Keratinocyte (primary cell): ENCODE measurements around the gene RFX3. TPM values are rescaled to one million over a fixed set of nuclear protein-coding genes. Genes with fewer than 3 reads are reported as not detected.

Source experiments
- DNase-seq: peaks from one replicate; pipeline ENCODE4 v3.0.0-alpha.2; 2011; ENCODE audit warnings: low read depth, missing footprints, low spot score
- FAIRE-seq: peaks from 2 replicates; lab custom pipeline; 2011; peaks lifted over from hg19 to GRCh38; lab: Jason Lieb, UNC
- H2AFZ ChIP-seq: 2 replicates; pipeline ENCODE4 v1.6.0; 2012; ENCODE audit warnings: low read length, control low read depth, inconsistent platforms; ENCODE audit not compliant: control insufficient read depth
- H3K27ac ChIP-seq: 2 replicates; pipeline ENCODE4 v1.5.1; 2011; ENCODE audit warnings: low read length; ENCODE audit not compliant: control insufficient read depth, insufficient read depth
- H3K27me3 ChIP-seq: 3 replicates; pipeline ENCODE4 v1.6.0; 2011; ENCODE audit warnings: low read length; ENCODE audit not compliant: control insufficient read depth, insufficient read depth; ENCODE audit errors: extremely low read depth
- H3K36me3 ChIP-seq, 2 experiments: 2 replicates in 1 of 2; 3 replicates in 1 of 2; pipeline ENCODE4 v1.5.1; 2011; ENCODE audit warnings: low read length in 2 of 2, mild to moderate bottlenecking in 1 of 2; ENCODE audit not compliant: control insufficient read depth in 2 of 2, insufficient read depth in 2 of 2; ENCODE audit errors: extremely low read depth in 1 of 2
- H3K4me1 ChIP-seq: 3 replicates; pipeline ENCODE4 v1.5.1; 2011; ENCODE audit warnings: low read length; ENCODE audit not compliant: control insufficient read depth, insufficient read depth; ENCODE audit errors: extremely low read depth
- H3K4me2 ChIP-seq: 3 replicates; pipeline ENCODE4 v1.6.0; 2011; ENCODE audit warnings: low read depth, low read length; ENCODE audit not compliant: control insufficient read depth, insufficient read depth; ENCODE audit errors: extremely low read depth
- H3K4me3 ChIP-seq, 3 experiments: fragments of 200-600 bp in 1 of 3; sonication (generic) in 1 of 3; 2 replicates in 2 of 3; 3 replicates in 1 of 3; pipeline ENCODE4 v1.5.1; 2011 to 2016; ENCODE audit warnings: low read length in 3 of 3, mild to moderate bottlenecking in 3 of 3, control low read depth in 2 of 3, inconsistent platforms in 1 of 3, low read depth in 1 of 3, mixed read lengths in 1 of 3, mixed run types in 1 of 3, moderate library complexity in 1 of 3; ENCODE audit not compliant: control insufficient read depth in 2 of 3, insufficient read depth in 2 of 3; ENCODE audit errors: extremely low read depth in 1 of 3
- H3K79me2 ChIP-seq: 2 replicates; pipeline ENCODE4 v1.6.0; 2012; ENCODE audit warnings: low read length; ENCODE audit not compliant: control insufficient read depth, insufficient read depth
- H3K9ac ChIP-seq: 3 replicates; pipeline ENCODE4 v1.6.0; 2011; ENCODE audit warnings: low read length; ENCODE audit not compliant: control insufficient read depth, insufficient read depth; ENCODE audit errors: extremely low read depth
- H3K9me1 ChIP-seq: 3 replicates; pipeline ENCODE4 v1.6.0; 2011; ENCODE audit warnings: low read length; ENCODE audit not compliant: control insufficient read depth, insufficient read depth; ENCODE audit errors: extremely low read depth
- H3K9me3 ChIP-seq: 2 replicates; pipeline ENCODE4 v1.5.1; 2012; ENCODE audit warnings: low read depth, low read length; ENCODE audit not compliant: control insufficient read depth
- H4K20me1 ChIP-seq: 3 replicates; pipeline ENCODE4 v1.6.0; 2011; ENCODE audit warnings: low read length; ENCODE audit not compliant: control insufficient read depth, insufficient read depth; ENCODE audit errors: extremely low read depth
- CTCF ChIP-seq, 3 experiments: IDR thresholded peaks in 1 of 3; conservative IDR thresholded peaks in 1 of 3; optimal IDR thresholded peaks in 1 of 3; 2 replicates in 2 of 3; 3 replicates in 1 of 3; pipeline versions ENCODE3 to v1.5.1; 2011; ENCODE audit warnings: low read length in 3 of 3, mild to moderate bottlenecking in 3 of 3, moderate library complexity in 2 of 3, control low read depth in 1 of 3, inconsistent platforms in 1 of 3; ENCODE audit not compliant: insufficient read depth in 2 of 3; ENCODE audit errors: extremely low read depth in 1 of 3
- EZH2 ChIP-seq: IDR thresholded peaks from one replicate; pipeline ENCODE4 v1.6.1; 2012; ENCODE audit warnings: inconsistent platforms, mild to moderate bottlenecking, low read length, moderate library complexity
- dilution Hi-C: fragments of 300-500 bp; cut with MboI; formaldehyde crosslinking; loops from one replicate; pipeline ENCODE4 v1.7.0; 2020; ENCODE audit warnings: low sequenced_read_pairs; ENCODE audit not compliant: extremely low pct_ligation_motif_present
- polyA plus RNA-seq, 5 experiments: library from polyadenylated mRNA; depleted of rRNA in 3 of 5; stranded (reverse) in 3 of 5; stranded (forward) in 1 of 5; unstranded in 1 of 5; fragments of >200 nt; gene quantifications; 1 replicate in 1 of 5; 2 replicates in 3 of 5; 3 replicates in 1 of 5; pipeline versions ENCODE4 v1.2.1 to v1.2.3, GENCODE V29; 2011 to 2012; ENCODE audit warnings: missing spikeins in 2 of 5, low read depth in 1 of 5, low replicate concordance in 1 of 5

The RFX3 gene
- polyA plus RNA-seq, 1 donor (not counting 4 experiments of a cell fraction or from before 2014, with no cell fraction given): 1.8 TPM

- no peaks in the 10 kb centered on the region for H3K36me3 ChIP-seq
- no peaks in the 10 kb centered on the region for H4K20me1 ChIP-seq
- no peaks in the 10 kb centered on the region for H3K9me1 ChIP-seq
- DNase-seq (no peak), FAIRE-seq (no peak)
- H3K9ac ChIP-seq: no peak overlapping the region
- no peak overlapping the region for H3K4me3 ChIP-seq
- no peaks in the 10 kb centered on the region for H3K27me3 ChIP-seq
- no peak overlapping the region for H3K4me2 ChIP-seq
- dilution Hi-C loops: no loop called here
- H2AFZ ChIP-seq: no peak overlapping the region
- no peak overlapping the region for H3K27ac ChIP-seq
- H3K4me1 ChIP-seq: no peaks in the 10 kb centered on the region
- H3K79me2 ChIP-seq: no peaks in the 10 kb centered on the region
- H3K9me3 ChIP-seq: no peaks in the 10 kb centered on the region
- TF ChIP-seq EZH2 (no peak), CTCF (optimal IDR thresholded peaks at IDR 0.05 in 1 of 3, IDR thresholded peaks at IDR 0.05 in 1 of 3, conservative IDR thresholded peaks at IDR 0.05 in 1 of 3; ENCODE audit: extremely low read depth in 1 of 3, insufficient read depth in 2 of 3, low read length in 3 of 3) (no peak)
Observed at GRCh38 chr9:3360245-3360644, 165.6 kb downstream of the RFX3 start.

GRCh38 chr9:3359778-3360177, 166.0 kb downstream of the RFX3 start:
- no peaks in the 10 kb centered on the region for H3K9me1 ChIP-seq
- H3K4me1 ChIP-seq: no peaks in the 10 kb centered on the region
- DNase-seq (no peak), FAIRE-seq (no peak)
- H2AFZ ChIP-seq: no peak overlapping the region
- no peaks in the 10 kb centered on the region for H3K9me3 ChIP-seq
- no peaks in the 10 kb centered on the region for H4K20me1 ChIP-seq
- no peak overlapping the region for H3K9ac ChIP-seq
- H3K36me3 ChIP-seq: no peaks in the 10 kb centered on the region
- TF ChIP-seq CTCF (optimal IDR thresholded peaks at IDR 0.05 in 1 of 3, IDR thresholded peaks at IDR 0.05 in 1 of 3, conservative IDR thresholded peaks at IDR 0.05 in 1 of 3; ENCODE audit: extremely low read depth in 1 of 3, insufficient read depth in 2 of 3, low read length in 3 of 3) (no peak), EZH2 (no peak)
- H3K27me3 ChIP-seq: no peaks in the 10 kb centered on the region
- no peak overlapping the region for H3K27ac ChIP-seq
- no peak overlapping the region for H3K4me3 ChIP-seq
- H3K79me2 ChIP-seq: no peaks in the 10 kb centered on the region
- dilution Hi-C loops: no loop called here
- H3K4me2 ChIP-seq: no peak overlapping the region
